Measurements from ENCODE around the gene STAT5B.

DNA sequence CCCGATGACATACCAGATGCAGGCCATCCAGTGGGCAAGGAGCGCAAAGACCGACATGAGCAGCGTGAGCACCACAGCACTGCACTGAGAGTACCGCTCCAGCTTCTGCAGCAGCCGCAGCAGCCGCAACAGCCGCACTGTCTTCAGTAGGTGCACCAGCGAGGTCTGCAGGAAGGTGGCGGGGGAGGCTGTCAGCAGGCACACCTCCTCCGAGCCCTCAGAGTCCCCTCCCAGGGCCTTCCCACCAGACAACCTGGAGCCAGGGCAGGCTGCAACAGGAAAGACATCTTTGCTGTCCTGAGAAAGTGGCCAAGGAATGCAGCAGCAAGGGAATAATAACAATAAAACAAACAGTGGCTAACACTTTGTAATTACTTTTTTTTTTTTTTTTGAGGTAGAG is 104.4 kb downstream of the STAT5B start:
- TF ChIP-seq, protein P1, sequence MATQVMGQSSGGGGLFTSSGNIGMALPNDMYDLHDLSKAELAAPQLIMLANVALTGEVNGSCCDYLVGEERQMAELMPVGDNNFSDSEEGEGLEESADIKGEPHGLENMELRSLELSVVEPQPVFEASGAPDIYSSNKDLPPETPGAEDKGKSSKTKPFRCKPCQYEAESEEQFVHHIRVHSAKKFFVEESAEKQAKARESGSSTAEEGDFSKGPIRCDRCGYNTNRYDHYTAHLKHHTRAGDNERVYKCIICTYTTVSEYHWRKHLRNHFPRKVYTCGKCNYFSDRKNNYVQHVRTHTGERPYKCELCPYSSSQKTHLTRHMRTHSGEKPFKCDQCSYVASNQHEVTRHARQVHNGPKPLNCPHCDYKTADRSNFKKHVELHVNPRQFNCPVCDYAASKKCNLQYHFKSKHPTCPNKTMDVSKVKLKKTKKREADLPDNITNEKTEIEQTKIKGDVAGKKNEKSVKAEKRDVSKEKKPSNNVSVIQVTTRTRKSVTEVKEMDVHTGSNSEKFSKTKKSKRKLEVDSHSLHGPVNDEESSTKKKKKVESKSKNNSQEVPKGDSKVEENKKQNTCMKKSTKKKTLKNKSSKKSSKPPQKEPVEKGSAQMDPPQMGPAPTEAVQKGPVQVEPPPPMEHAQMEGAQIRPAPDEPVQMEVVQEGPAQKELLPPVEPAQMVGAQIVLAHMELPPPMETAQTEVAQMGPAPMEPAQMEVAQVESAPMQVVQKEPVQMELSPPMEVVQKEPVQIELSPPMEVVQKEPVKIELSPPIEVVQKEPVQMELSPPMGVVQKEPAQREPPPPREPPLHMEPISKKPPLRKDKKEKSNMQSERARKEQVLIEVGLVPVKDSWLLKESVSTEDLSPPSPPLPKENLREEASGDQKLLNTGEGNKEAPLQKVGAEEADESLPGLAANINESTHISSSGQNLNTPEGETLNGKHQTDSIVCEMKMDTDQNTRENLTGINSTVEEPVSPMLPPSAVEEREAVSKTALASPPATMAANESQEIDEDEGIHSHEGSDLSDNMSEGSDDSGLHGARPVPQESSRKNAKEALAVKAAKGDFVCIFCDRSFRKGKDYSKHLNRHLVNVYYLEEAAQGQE (IDR thresholded peaks at IDR 0.05; ENCODE audit: insufficient read depth in 1 of 2, low read depth in 2 of 2, low read length in 1 of 2), result no peak
- TF ChIP-seq, protein P2, sequence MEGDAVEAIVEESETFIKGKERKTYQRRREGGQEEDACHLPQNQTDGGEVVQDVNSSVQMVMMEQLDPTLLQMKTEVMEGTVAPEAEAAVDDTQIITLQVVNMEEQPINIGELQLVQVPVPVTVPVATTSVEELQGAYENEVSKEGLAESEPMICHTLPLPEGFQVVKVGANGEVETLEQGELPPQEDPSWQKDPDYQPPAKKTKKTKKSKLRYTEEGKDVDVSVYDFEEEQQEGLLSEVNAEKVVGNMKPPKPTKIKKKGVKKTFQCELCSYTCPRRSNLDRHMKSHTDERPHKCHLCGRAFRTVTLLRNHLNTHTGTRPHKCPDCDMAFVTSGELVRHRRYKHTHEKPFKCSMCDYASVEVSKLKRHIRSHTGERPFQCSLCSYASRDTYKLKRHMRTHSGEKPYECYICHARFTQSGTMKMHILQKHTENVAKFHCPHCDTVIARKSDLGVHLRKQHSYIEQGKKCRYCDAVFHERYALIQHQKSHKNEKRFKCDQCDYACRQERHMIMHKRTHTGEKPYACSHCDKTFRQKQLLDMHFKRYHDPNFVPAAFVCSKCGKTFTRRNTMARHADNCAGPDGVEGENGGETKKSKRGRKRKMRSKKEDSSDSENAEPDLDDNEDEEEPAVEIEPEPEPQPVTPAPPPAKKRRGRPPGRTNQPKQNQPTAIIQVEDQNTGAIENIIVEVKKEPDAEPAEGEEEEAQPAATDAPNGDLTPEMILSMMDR (IDR thresholded peaks at IDR 0.05), result no peak
